ENCODE data around the gene ATG16L2.
"Not testable (repeated sequence)": the region's sequence is repeated elsewhere in the genome, so short reads cannot be mapped to it uniquely, and the experiment has no call there.

The ATG16L2 gene

GRCh38 chr11:72821920-72822799 is 7.9 kb downstream of the ATG16L2 start:
- Mint-ChIP-seq H3K27ac (peak overlapping the region; percentile 88), H3K4me1 (ENCODE audit: low read depth) (peaks cover 25% of the 10 kb centered on the region), H3K36me3 (ENCODE audit: low read depth) (peaks cover 28% of the 10 kb centered on the region), H3K9me3 (no peaks in the 10 kb centered on the region), H3K4me3 (peak overlapping the region; percentile 68), H3K27me3 (no peaks in the 10 kb centered on the region)

DNA sequence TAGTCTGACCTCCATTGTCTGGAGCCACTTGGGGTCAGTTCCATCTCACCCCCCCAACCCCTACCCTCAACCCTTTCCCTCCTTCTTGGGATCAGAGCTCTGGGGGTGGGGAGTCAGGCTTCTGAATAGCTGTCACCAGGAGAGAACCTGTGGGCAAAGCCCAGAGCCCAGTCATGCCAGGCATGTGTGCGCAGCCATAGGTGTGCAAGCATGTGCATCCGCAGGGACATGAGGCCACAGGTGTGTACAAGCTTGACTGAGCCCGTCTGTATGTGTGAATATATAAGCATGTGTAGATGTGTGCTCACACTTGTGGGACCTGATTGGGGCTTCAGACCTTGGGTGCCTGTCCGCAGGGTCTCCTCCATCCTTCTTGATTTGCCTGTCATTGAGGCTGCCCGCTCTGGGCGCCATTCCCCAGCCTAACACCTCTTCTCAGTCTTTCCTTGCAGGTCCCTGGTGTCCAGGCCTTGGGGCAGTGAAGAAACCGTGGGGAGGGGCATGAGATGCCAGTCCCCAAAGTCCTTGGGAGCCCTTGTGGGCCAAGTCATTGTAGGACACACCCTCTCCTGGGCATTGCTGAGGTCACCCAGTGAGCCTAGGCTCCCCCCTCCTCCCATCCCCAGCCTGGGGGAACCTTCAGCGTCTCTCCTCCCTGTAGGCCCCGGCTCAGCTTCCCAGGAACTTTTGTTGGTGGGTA is 9.0 kb downstream of the ATG16L2 start:
- Mint-ChIP-seq H3K9me3 (no peaks in the 10 kb centered on the region), H3K4me1 (ENCODE audit: low read depth) (peaks cover 26% of the 10 kb centered on the region), H3K4me3 (peak overlapping the region; percentile 30), H3K36me3 (ENCODE audit: low read depth) (peaks cover 24% of the 10 kb centered on the region), H3K27ac (no peak overlapping the region), H3K27me3 (no peaks in the 10 kb centered on the region)

- Mint-ChIP-seq H3K27me3 (no peaks in the 10 kb centered on the region), H3K9me3 (no peaks in the 10 kb centered on the region), H3K4me1 (ENCODE audit: low read depth) (peaks cover 26% of the 10 kb centered on the region), H3K27ac (no peak overlapping the region), H3K4me3 (no peak overlapping the region), H3K36me3 (ENCODE audit: low read depth) (peaks cover 22% of the 10 kb centered on the region)
Observed at GRCh38 chr11:72824020-72824419, 9.8 kb downstream of the ATG16L2 start.

GRCh38 chr11:72824811-72825505 is 10.7 kb downstream of the ATG16L2 start:
- H3K27ac Mint-ChIP-seq = no peak overlapping the region
- no peaks in the 10 kb centered on the region for H3K27me3 Mint-ChIP-seq
- peaks cover 26% of the 10 kb centered on the region for H3K4me1 Mint-ChIP-seq (ENCODE audit: low read depth)
- H3K9me3 Mint-ChIP-seq = no peaks in the 10 kb centered on the region
- H3K4me3 Mint-ChIP-seq = no peak overlapping the region
- H3K36me3 Mint-ChIP-seq (ENCODE audit: low read depth) = peaks cover 19% of the 10 kb centered on the region

DNA sequence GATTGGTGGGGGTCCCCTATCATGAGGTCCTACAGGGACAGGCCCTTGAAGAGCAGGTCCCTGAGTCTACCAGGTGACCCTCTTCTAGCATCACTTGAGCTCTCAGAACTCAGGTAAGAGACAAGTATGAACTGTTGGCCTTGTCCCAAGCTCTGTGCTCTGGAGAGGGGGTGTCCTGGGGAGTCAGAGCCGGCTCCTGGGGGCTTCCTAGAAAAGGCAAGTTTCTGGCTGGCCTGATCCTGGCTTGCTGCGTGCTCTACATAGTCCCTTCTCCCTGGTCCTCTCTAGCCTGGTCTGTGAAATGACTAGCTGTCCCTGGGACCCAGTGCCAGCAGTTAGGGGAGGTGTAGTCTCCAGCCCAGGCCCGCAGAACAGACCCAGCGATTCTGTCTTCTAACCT is 11.4 kb downstream of the ATG16L2 start:
- peaks cover 12% of the 10 kb centered on the region for H3K36me3 Mint-ChIP-seq (ENCODE audit: low read depth)

GRCh38 chr11:72826191-72826941 is 12.2 kb downstream of the ATG16L2 start:
- H3K4me1 Mint-ChIP-seq (ENCODE audit: low read depth) = peaks cover 15% of the 10 kb centered on the region
- H3K4me3 Mint-ChIP-seq = no peak overlapping the region
- peaks cover 12% of the 10 kb centered on the region for H3K36me3 Mint-ChIP-seq (ENCODE audit: low read depth)
- no peaks in the 10 kb centered on the region for H3K27me3 Mint-ChIP-seq
- no peak overlapping the region for H3K27ac Mint-ChIP-seq
- H3K9me3 Mint-ChIP-seq = no peaks in the 10 kb centered on the region

More for the DNA sequence above, 11.4 kb downstream of the ATG16L2 start:
- peaks cover 20% of the 10 kb centered on the region for H3K4me1 Mint-ChIP-seq (ENCODE audit: low read depth)
- H3K27ac Mint-ChIP-seq = no peak overlapping the region
- H3K27me3 Mint-ChIP-seq = no peaks in the 10 kb centered on the region
- H3K4me3 Mint-ChIP-seq = no peak overlapping the region
- H3K9me3 Mint-ChIP-seq = no peaks in the 10 kb centered on the region

GRCh38 chr11:72826942-72827480 is 12.8 kb downstream of the ATG16L2 start:
- Mint-ChIP-seq H3K9me3 (no peaks in the 10 kb centered on the region), H3K4me1 (ENCODE audit: low read depth) (peaks cover 15% of the 10 kb centered on the region), H3K36me3 (ENCODE audit: low read depth) (peaks cover 18% of the 10 kb centered on the region), H3K27me3 (no peaks in the 10 kb centered on the region), H3K4me3 (no peak overlapping the region), H3K27ac (no peak overlapping the region)

GRCh38 chr11:72827656-72828055 is 13.4 kb downstream of the ATG16L2 start:
- not testable (repeated sequence) for H3K4me3 Mint-ChIP-seq

GRCh38 chr11:72828081-72828567 is 13.9 kb downstream of the ATG16L2 start:
- H3K27ac Mint-ChIP-seq = peak overlapping the region; percentile 80
- H3K4me3 Mint-ChIP-seq = no peak overlapping the region
- no peaks in the 10 kb centered on the region for H3K27me3 Mint-ChIP-seq
- peaks cover 21% of the 10 kb centered on the region for H3K36me3 Mint-ChIP-seq (ENCODE audit: low read depth)
- H3K9me3 Mint-ChIP-seq = no peaks in the 10 kb centered on the region
- H3K4me1 Mint-ChIP-seq (ENCODE audit: low read depth) = peaks cover 10% of the 10 kb centered on the region

More at GRCh38 chr11:72827656-72828055, 13.4 kb downstream of the ATG16L2 start:
- not testable (repeated sequence) for H3K9me3 Mint-ChIP-seq, H3K27me3 Mint-ChIP-seq
- H3K27ac Mint-ChIP-seq = peak overlapping the region; percentile 80
- peaks cover 21% of the 10 kb centered on the region for H3K36me3 Mint-ChIP-seq (ENCODE audit: low read depth)
- H3K4me1 Mint-ChIP-seq (ENCODE audit: low read depth) = peaks cover 14% of the 10 kb centered on the region

- Mint-ChIP-seq H3K27ac (peak overlapping the region; percentile 11), H3K36me3 (ENCODE audit: low read depth) (peaks cover 21% of the 10 kb centered on the region), H3K4me1 (ENCODE audit: low read depth) (peaks cover 5% of the 10 kb centered on the region), H3K4me3 (no peak overlapping the region), H3K9me3 (no peaks in the 10 kb centered on the region), H3K27me3 (no peaks in the 10 kb centered on the region)
Observed at GRCh38 chr11:72828692-72829101, 14.5 kb downstream of the ATG16L2 start.

- Mint-ChIP-seq H3K27ac (no peak overlapping the region), H3K27me3 (no peaks in the 10 kb centered on the region), H3K9me3 (no peaks in the 10 kb centered on the region), H3K4me3 (no peak overlapping the region), H3K36me3 (ENCODE audit: low read depth) (peaks cover 21% of the 10 kb centered on the region), H3K4me1 (ENCODE audit: low read depth) (peaks cover 5% of the 10 kb centered on the region)
Observed at GRCh38 chr11:72829178-72829577, 15.0 kb downstream of the ATG16L2 start.

- Mint-ChIP-seq H3K36me3 (ENCODE audit: low read depth) (peaks cover 23% of the 10 kb centered on the region), H3K27ac (no peak overlapping the region), H3K9me3 (no peaks in the 10 kb centered on the region), H3K4me3 (no peak overlapping the region), H3K27me3 (no peaks in the 10 kb centered on the region), H3K4me1 (ENCODE audit: low read depth) (peaks cover 8% of the 10 kb centered on the region)
Observed at GRCh38 chr11:72829884-72830533, 15.8 kb downstream of the ATG16L2 start.

GRCh38 chr11:72831521-72832300 is 17.5 kb downstream of the ATG16L2 start:
- Mint-ChIP-seq H3K4me1 (ENCODE audit: low read depth) (peaks cover 12% of the 10 kb centered on the region), H3K4me3 (no peak overlapping the region), H3K27me3 (no peaks in the 10 kb centered on the region), H3K27ac (no peak overlapping the region), H3K36me3 (ENCODE audit: low read depth) (peaks cover 26% of the 10 kb centered on the region), H3K9me3 (no peaks in the 10 kb centered on the region)
